GM21381 (cell line): Measurements from ENCODE around the gene FBXO8.
"Not testable (repeated sequence)": the region's sequence is repeated elsewhere in the genome, so short reads cannot be mapped to it uniquely, and the experiment has no call there.

Experiments
- ATAC-seq: cut with Tn5 transposase; IDR thresholded peaks from one replicate; pipeline ENCODE4 v1.9.1; 2021; ENCODE audit warnings: mild to moderate bottlenecking, moderate library complexity; ENCODE audit not compliant: unreplicated experiment

Gene FBXO8

DNA sequence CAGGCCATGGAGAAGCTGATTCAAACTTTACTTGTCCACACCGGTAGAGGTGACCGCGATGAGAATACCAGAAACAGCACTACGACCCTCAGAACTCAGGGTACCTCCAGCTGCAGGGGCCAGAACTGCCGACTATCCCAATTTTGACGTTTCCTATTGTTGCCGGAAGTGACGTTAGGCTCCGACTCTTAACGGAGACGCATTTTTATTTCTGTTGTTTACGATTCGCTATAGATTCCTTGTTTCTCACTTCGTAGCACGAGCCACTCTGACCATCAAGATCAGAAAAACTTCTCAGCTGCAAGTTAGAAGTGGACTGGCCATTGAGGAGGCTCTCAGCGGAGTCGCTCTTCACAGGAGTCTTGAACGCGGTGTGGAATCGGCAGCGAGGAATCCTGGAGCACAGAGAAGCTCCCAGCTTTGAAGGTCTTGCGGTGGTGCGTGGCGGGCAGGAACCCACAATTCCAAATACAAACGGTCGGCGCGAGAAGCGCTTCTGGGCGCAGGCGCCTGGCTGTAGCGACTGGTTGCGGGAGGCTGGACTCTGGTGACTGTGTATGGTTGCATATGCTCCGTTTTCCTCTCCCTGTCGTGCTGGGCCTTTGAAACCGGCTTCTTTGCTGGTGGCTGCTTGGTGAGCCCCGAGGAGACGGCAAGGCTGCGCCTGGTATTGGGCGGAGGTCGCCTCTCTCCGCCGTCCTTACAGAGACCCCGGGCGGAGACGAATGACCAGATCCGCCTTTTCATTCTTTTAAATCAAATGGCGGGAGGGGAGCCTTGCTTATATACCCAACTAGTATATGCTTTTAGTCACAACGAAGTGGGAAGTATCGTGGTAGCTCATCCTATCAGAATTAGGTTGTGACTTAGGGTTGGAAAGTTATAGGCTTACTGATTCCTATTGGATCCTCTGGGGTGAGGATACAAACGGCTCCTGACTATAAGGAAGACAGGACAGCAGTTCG, at the start of gene FBXO8, which contains the start of gene CEP44:
FBXO8 (minus strand) TSS at position 161 of the 965 bp plus-strand sequence. CDS start 20,575 bp downstream, outside the sequence.
CEP44 (plus strand) TSS at position 405 of the 965 bp plus-strand sequence. CDS start 15,211 bp downstream, outside the sequence.
- peak; percentile 61 for ATAC-seq

GRCh38 chr4:174332741-174333493, 49.5 kb upstream of the FBXO8 start:
- ATAC-seq, result no peak

DNA sequence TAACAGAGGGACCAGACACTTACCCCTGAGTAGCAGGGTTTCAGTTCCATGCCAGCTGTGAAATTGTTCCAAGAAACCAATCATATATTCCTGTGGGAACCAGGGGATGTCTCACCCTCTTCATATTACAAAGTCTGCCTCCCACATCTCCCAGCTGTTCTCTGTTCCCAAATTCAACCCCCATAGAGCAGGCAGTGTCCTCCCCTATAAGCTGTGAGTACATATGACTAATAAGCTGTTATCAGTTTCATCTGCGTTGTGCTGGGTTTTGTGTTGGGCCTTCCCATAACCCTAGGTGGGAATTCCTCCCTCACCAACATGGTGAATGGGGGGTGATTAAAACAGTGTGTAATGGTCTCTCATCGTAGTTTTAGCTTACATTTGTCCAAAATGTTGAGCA, 41.3 kb upstream of the FBXO8 start:
- no peak for ATAC-seq

- ATAC-seq, result no peak
These were observed 40.8 kb upstream of the FBXO8 start for GRCh38 chr4:174324236-174324635.

DNA sequence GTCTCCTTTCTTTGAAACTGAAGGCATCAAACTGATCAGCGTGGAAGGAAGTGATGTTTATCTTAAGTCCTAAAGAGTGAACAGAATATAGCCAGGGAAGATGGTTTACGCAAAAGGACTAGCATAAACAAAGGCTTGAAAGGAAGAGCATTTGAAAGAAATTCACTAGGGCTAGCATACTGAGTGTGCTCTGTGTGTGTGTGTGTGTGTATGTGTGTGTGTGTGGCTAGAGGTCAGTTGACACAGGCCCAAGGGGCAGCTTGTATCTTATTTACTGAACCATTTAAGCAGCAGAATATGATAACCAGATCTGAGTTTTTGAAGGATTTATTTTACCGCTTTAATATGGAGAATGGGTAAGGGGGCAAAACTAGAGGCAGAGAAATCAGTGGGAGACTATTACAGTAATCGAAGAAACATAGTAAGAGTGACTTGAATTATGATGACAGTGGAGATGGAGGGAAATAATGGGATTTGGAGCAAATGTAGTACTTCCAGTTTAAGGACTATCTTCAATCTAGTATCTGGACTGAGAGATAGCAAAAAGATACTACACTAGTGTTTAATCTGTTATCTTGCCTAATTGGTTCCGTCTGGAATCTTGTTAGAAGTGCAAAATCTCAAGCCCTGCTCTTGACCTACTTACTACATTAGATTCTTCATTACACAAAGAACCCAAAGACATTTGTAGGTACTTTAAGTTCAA, 37.2 kb upstream of the FBXO8 start:
- ATAC-seq, result no peak

DNA sequence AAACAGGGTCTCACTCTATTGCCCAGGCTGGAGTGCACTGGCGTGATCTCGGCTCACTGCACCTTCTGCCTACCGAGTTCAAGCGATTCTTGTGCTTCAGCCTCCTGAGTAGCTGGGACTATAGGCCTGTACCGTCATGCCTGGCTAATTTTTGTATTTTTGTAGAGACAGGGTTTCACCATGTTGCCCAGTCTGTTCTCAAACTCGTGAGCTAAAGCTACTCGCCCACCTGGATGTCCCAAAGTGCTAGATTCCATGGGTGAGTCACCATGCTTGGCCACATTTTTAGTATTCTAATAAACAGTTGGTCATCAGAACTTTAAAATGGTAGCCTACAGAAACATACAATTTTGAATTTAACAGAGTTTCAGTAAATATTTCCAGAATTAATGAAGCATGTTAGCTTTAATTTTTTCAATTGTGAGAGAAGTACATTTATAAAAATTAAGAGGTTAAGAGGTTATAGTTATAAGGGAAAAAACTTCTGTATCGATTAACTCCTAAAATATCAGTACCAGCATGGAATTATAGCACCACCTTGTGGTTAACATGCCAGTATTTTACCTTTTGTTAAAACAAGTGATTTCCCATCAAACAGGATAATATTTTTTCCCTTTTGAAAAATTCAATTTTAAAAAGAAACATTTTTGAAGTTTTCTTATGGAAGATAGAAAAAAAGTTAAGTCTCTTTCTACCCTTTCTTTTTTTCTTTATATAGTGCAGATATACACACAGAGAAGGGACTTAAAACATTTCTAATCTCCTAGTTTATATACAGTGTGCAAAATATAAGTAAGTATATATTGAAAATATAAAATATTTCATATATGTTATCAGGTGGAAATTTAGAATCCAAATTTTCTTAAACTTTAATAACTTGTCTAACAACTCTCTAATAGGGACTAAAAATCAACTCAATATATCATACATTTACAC, 35.6 kb upstream of the FBXO8 start:
- ATAC-seq, result no peak

DNA sequence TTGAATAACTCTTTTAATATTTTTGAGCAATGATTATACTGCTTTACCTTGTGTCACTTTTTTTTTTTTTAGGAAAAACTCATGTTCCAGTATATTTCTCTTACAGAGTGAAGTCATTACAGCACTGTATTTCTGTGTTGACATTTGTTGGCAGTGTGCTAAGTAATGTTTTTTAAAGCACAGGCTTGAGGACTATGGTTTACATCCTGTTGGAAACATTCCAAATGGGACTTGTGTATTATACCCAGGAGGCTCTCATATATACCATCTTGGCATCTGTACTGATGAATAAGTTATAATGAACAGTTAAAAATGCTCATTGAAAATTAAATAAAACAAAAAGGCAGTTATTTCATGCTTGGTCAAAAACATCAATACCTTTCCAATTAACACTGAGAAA, 34.1 kb upstream of the FBXO8 start:
- ATAC-seq, result no peak

DNA sequence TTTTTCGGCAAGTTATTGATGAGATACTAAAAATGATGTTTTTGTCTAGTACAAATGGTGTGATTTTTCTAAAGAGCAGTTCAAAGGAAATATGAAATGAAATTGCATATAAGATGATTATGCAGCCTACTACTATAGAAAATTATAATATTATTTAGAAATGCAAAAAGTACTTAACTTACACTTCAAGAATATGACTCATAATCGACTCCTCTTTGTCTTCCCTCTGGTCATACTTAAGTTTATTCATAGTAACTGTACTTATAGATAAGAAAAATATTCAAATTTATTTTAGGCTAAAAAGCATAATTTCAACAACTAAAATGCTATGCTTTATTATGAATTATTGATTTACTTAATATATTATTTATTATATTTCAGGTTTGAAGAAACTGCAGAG, 33.5 kb upstream of the FBXO8 start:
- no peak for ATAC-seq

DNA sequence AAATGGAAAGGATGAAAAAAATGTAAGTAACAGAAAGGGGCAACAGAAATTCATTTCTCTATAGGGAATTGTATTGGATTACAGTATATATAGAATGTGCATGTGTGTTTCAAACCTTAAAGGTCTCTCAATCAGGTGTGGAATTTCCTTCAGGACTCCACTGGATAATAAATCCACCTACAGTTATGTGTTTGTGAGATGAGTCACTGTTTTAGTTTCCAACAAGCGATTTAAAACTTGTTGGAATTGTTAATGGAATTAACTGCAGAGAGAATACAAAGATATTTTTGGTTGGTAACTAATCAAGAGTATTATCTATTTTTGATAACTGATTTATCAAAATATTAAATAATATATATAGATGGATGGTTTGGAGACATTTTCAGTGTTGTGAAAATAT, 33.1 kb upstream of the FBXO8 start:
- no peak for ATAC-seq

- ATAC-seq, result no peak
These were observed 31.3 kb upstream of the FBXO8 start for GRCh38 chr4:174314770-174315169.

DNA sequence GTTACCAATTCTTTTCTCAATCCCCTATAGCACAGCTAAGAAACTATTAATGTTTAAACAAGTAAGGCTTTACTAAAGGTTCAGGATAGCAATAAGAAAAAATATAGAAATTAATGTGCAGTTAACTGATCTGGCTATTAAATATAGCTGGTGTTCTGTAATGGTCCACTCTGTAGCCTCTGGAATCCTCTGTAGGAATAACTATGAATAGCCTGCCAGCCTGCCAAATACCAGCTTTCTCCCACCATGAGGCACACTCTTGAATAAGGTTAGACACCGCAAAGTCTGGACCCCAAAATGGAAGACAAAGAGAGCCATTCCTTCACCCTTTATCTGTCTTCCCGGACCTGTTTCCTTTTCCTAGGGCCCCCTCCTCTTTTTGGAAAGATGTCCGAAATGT, 30.8 kb upstream of the FBXO8 start:
- no peak for ATAC-seq

GRCh38 chr4:174312993-174313392, 29.5 kb upstream of the FBXO8 start:
- ATAC-seq, result no peak

- ATAC-seq, result no peak
These were observed 24.2 kb upstream of the FBXO8 start for GRCh38 chr4:174307694-174308093.

GRCh38 chr4:174305961-174306360, 22.5 kb upstream of the FBXO8 start:
- no peak for ATAC-seq

GRCh38 chr4:174304664-174305063, 21.2 kb upstream of the FBXO8 start:
- ATAC-seq, result no peak

DNA sequence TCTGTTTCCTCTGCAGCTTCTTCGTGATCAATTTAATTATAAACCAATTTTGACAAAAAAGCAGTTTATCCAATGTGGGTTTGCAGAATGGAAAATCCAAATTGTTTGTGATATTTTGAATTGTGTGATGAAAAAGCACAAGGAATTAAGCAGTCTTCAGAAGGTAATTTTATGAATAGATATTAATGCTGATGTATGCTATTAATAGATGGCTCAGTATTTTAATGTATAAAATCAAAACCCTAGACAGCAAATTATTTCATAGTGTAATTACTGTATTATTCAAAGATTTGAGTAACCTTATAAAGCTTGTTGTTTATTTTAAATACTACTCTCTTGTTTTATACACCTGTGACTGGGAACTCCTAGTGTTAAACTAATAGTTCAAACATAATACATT, 20.2 kb upstream of the FBXO8 start:
- no peak for ATAC-seq

DNA sequence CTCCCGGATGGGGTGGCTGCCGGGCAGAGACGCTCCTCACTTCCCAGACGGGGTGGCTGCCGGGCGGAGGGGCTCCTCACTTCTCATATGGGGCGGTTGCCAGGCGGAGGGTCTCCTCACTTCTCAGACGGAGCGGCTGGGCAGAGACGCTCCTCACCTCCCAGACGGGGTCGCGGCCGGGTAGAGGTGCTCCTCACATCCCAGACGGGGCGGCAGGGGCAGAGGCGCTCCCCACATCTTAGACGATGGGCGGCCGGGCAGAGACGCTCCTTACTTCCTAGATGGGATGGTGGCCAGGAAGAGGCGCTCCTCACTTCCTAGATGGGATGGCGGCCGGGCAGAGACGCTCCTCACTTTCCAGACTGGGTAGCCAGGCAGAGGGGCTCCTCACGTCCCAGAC, 11.7 kb upstream of the FBXO8 start:
- not testable (repeated sequence) for ATAC-seq

DNA sequence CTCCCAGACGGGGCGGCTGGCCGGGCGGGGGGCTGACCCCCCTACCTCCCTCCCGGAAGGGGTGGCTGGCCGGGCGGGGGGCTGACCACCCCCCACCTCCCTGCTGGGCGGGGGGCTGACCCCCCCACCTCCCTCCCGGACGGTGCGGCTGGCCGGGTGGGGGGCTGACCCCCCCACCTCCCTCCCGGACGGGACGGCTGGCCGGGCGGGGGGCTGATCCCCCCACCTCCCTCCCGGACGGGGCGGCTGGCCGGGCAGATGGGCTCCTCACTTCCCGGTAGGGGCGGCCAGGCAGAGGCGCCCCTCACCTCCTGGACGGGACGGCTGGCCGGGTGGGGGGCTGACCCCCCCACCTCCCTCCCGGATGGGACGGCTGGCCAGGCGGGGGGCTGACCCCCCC, 11.2 kb upstream of the FBXO8 start:
- not testable (repeated sequence) for ATAC-seq

DNA sequence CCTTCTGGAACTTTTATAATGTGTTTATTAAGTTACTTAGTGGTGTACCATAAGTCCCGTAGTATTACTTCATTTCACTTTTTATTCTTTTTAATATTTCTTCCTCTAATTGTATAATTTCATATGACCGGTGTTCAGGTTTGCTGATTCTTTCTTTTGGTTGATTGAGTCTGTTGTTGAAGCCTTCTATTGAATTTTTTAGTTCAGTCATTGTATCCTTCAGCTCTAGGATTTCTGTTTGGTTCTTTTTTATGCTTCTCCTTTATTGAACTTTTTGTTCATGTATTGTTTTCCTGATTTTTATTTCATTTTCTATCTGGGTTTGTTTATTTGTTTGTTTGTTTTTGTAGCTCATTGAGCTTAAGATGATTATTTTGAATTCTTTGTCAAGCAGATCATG, 9.0 kb upstream of the FBXO8 start:
- no peak for ATAC-seq

- no peak for ATAC-seq
These were observed 3.4 kb upstream of the FBXO8 start for GRCh38 chr4:174286870-174287269.
